ENCODE measurements around the gene FARS2. TPM values are rescaled to one million over a fixed set of nuclear protein-coding genes. Genes with fewer than 3 reads are reported as not detected.

Gene FARS2
- polyA plus RNA-seq, 1 donor (not counting 4 experiments of a cell fraction or from before 2014, with no cell fraction given), result 21.3 TPM

DNA sequence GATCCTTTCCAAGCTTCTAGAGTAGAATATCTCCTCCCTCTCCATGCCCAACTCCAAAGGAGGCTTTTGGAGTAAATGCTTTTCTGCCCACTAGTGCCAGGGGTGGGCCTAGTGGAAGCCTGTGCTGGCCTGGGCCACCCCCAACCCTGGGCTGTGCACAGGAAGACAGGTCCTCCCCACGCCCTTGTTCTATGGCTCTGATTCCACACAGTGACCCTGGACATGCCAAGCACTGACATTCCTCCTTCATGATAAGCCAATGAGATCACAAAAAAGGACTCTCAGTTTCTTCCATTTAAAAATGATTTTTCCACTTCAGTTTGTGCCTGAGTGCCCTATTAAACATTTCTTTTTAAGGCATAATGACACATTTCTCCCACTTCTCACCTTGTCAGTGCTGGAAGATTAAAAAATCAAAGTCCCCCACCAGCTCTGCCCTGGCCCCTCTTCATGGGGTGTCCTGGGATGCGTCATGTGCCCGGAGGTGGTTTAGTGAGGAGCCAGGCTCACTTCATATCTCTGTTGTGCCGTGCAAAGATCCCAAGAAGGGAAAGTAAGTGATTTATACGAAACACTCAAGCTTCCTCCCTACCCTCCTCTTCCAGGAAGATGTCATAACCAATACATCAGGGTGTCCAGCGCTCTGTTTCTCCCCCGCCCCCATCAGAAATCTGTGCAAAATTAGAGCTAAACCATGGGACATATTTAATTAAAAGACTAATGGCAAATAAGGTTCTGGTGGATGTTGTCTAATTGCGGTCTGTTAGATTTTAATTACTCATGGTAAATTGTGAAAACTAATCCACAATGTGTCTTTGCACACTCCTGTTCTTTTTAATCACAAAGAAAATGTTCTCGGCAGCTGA lies 490.4 kb downstream of the FARS2 start:
- no peak for TF ChIP-seq EZH2 (IDR thresholded peaks at IDR 0.05; ENCODE audit: low read length)
- TF ChIP-seq, protein P1, sequence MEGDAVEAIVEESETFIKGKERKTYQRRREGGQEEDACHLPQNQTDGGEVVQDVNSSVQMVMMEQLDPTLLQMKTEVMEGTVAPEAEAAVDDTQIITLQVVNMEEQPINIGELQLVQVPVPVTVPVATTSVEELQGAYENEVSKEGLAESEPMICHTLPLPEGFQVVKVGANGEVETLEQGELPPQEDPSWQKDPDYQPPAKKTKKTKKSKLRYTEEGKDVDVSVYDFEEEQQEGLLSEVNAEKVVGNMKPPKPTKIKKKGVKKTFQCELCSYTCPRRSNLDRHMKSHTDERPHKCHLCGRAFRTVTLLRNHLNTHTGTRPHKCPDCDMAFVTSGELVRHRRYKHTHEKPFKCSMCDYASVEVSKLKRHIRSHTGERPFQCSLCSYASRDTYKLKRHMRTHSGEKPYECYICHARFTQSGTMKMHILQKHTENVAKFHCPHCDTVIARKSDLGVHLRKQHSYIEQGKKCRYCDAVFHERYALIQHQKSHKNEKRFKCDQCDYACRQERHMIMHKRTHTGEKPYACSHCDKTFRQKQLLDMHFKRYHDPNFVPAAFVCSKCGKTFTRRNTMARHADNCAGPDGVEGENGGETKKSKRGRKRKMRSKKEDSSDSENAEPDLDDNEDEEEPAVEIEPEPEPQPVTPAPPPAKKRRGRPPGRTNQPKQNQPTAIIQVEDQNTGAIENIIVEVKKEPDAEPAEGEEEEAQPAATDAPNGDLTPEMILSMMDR (optimal IDR thresholded peaks at IDR 0.05 in 1 of 3, IDR thresholded peaks at IDR 0.05 in 1 of 3, conservative IDR thresholded peaks at IDR 0.05 in 1 of 3; ENCODE audit: extremely low read depth in 1 of 3, insufficient read depth in 2 of 3, low read length in 3 of 3), result no peak
- Histone ChIP-seq H3K27me3 (ENCODE audit: control insufficient read depth, extremely low read depth, insufficient read depth, low read length) (no peaks in the 10 kb centered on the region), H3K27ac (ENCODE audit: control insufficient read depth, insufficient read depth, low read length) (no peak overlapping the region), H3K79me2 (ENCODE audit: control insufficient read depth, insufficient read depth, low read length) (no peaks in the 10 kb centered on the region), H3K4me2 (ENCODE audit: control insufficient read depth, extremely low read depth, insufficient read depth, low read depth, low read length) (no peak overlapping the region), H3K9me3 (ENCODE audit: control insufficient read depth, low read depth, low read length) (no peaks in the 10 kb centered on the region), H3K9me1 (ENCODE audit: control insufficient read depth, extremely low read depth, insufficient read depth, low read length) (no peaks in the 10 kb centered on the region), H4K20me1 (ENCODE audit: control insufficient read depth, extremely low read depth, insufficient read depth, low read length) (no peaks in the 10 kb centered on the region), H3K4me3 (ENCODE audit: control insufficient read depth in 2 of 3, extremely low read depth in 1 of 3, insufficient read depth in 2 of 3, low read depth in 1 of 3, low read length in 3 of 3) (no peak overlapping the region), H2AFZ (ENCODE audit: control insufficient read depth, low read length) (no peak overlapping the region), H3K4me1 (ENCODE audit: control insufficient read depth, extremely low read depth, insufficient read depth, low read length) (no peaks in the 10 kb centered on the region), H3K36me3 (ENCODE audit: control insufficient read depth in 2 of 2, extremely low read depth in 1 of 2, insufficient read depth in 2 of 2, low read length in 2 of 2) (no peaks in the 10 kb centered on the region), H3K9ac (ENCODE audit: control insufficient read depth, extremely low read depth, insufficient read depth, low read length) (no peak overlapping the region)
- dilution Hi-C loops (cut with MboI; ENCODE audit: extremely low pct_ligation_motif_present, low sequenced_read_pairs), result no loop called here
- DNase-seq (ENCODE audit: low read depth, low spot score) (no peak), FAIRE-seq (no peak)

DNA sequence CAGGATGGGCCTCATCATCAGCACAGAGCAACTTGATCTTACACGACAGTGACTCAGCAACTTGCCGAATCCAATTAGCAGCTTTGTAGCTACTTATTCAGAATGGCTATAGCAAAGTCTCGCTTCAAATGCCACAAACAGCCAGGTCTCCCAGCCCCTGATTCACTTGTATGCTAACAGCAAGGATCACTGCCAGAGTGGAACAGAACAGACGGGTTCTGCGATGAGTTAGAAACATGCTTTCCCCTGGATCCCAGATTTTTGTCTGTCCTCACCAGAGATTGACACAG lies 491.0 kb downstream of the FARS2 start:
- H3K27ac ChIP-seq (ENCODE audit: control insufficient read depth, insufficient read depth, low read length), result no peak overlapping the region
- no peak overlapping the region for H3K4me3 ChIP-seq (ENCODE audit: control insufficient read depth in 2 of 3, extremely low read depth in 1 of 3, insufficient read depth in 2 of 3, low read depth in 1 of 3, low read length in 3 of 3)
- H3K4me1 ChIP-seq (ENCODE audit: control insufficient read depth, extremely low read depth, insufficient read depth, low read length), result no peaks in the 10 kb centered on the region
- no peak overlapping the region for H3K9ac ChIP-seq (ENCODE audit: control insufficient read depth, extremely low read depth, insufficient read depth, low read length)
- H4K20me1 ChIP-seq (ENCODE audit: control insufficient read depth, extremely low read depth, insufficient read depth, low read length), result no peaks in the 10 kb centered on the region
- H2AFZ ChIP-seq (ENCODE audit: control insufficient read depth, low read length), result no peak overlapping the region
- H3K36me3 ChIP-seq (ENCODE audit: control insufficient read depth in 2 of 2, extremely low read depth in 1 of 2, insufficient read depth in 2 of 2, low read length in 2 of 2), result no peaks in the 10 kb centered on the region
- no peaks in the 10 kb centered on the region for H3K9me3 ChIP-seq (ENCODE audit: control insufficient read depth, low read depth, low read length)
- DNase-seq (ENCODE audit: low read depth, low spot score) (no peak), FAIRE-seq (no peak)
- H3K9me1 ChIP-seq (ENCODE audit: control insufficient read depth, extremely low read depth, insufficient read depth, low read length), result no peaks in the 10 kb centered on the region
- H3K79me2 ChIP-seq (ENCODE audit: control insufficient read depth, insufficient read depth, low read length), result no peaks in the 10 kb centered on the region
- TF ChIP-seq, protein P1 (optimal IDR thresholded peaks at IDR 0.05 in 1 of 3, IDR thresholded peaks at IDR 0.05 in 1 of 3, conservative IDR thresholded peaks at IDR 0.05 in 1 of 3; ENCODE audit: extremely low read depth in 1 of 3, insufficient read depth in 2 of 3, low read length in 3 of 3), result no peak
- no peak for TF ChIP-seq EZH2 (IDR thresholded peaks at IDR 0.05; ENCODE audit: low read length)
- dilution Hi-C loops (cut with MboI; ENCODE audit: extremely low pct_ligation_motif_present, low sequenced_read_pairs), result no loop called here
- no peak overlapping the region for H3K4me2 ChIP-seq (ENCODE audit: control insufficient read depth, extremely low read depth, insufficient read depth, low read depth, low read length)
- no peaks in the 10 kb centered on the region for H3K27me3 ChIP-seq (ENCODE audit: control insufficient read depth, extremely low read depth, insufficient read depth, low read length)
